ENCODE data around the gene DDA1. TPM values are rescaled to one million over a fixed set of nuclear protein-coding genes. Genes with fewer than 3 reads are reported as not detected.

The DDA1 gene
- total and polyA plus RNA-seq, 2 of the 13 experiments (the other 11 are each of a cell fraction or from before 2014, with no cell fraction given), result 24.5 to 26.0 TPM

- no peak for TF ChIP-seq FOXA1 (IDR thresholded peaks at IDR 0.05)
- no peak for TF ChIP-seq FOXA1 (CRISPR knock-in tag; IDR thresholded peaks at IDR 0.05)
- TF ChIP-seq ZNF749 (CRISPR knock-in tag; IDR thresholded peaks at IDR 0.05; ENCODE audit: borderline replicate concordance), result no peak
- no peak for TF ChIP-seq SNAI1 (CRISPR knock-in tag; IDR thresholded peaks at IDR 0.05; ENCODE audit: borderline replicate concordance)
- no peak; the same call in 1 of the 2 replicates for TF ChIP-seq ZNF839 (CRISPR knock-in tag; IDR thresholded peaks at IDR 0.05; ENCODE audit: borderline replicate concordance)
- no peak for TF ChIP-seq ZSCAN22 (CRISPR knock-in tag; IDR thresholded peaks at IDR 0.05)
- no peak for TF ChIP-seq REXO4 (CRISPR knock-in tag; IDR thresholded peaks at IDR 0.05; ENCODE audit: borderline replicate concordance)
- TF ChIP-seq KDM6A (CRISPR knock-in tag; IDR thresholded peaks at IDR 0.05; ENCODE audit: low read depth), result no peak
- no peak for TF ChIP-seq PLRG1 (conservative IDR thresholded peaks at IDR 0.05)
- TF ChIP-seq FLYWCH1 (CRISPR knock-in tag; IDR thresholded peaks at IDR 0.05), result no peak
- no peak; the same call in 1 of the 2 replicates for TF ChIP-seq ZBTB2 (CRISPR knock-in tag; IDR thresholded peaks at IDR 0.05; ENCODE audit: low read depth)
- no peak for TF ChIP-seq ATM (IDR thresholded peaks at IDR 0.05; ENCODE audit: borderline replicate concordance)
- no peak for TF ChIP-seq ZNF556 (CRISPR knock-in tag; IDR thresholded peaks at IDR 0.05; ENCODE audit: borderline replicate concordance)
- TF ChIP-seq ZNF564 (CRISPR knock-in tag; IDR thresholded peaks at IDR 0.05), result no peak
- no peak; the same call in 1 of the 2 replicates for TF ChIP-seq ZNF230 (CRISPR knock-in tag; IDR thresholded peaks at IDR 0.05)
- TF ChIP-seq HOXA3 (CRISPR knock-in tag; IDR thresholded peaks at IDR 0.05), result peak; percentile 11; the same call in 1 of the 2 replicates
- no peak for TF ChIP-seq ZIK1 (CRISPR knock-in tag; IDR thresholded peaks at IDR 0.05; ENCODE audit: borderline replicate concordance, low read depth)
- peak; percentile 89 for TF ChIP-seq RBFOX2 (IDR thresholded peaks at IDR 0.05; ENCODE audit: low read depth, low read length)
- TF ChIP-seq ZNF282 (IDR thresholded peaks at IDR 0.05; ENCODE audit: partially characterized antibody), result no peak
- TF ChIP-seq ZNF841 (CRISPR knock-in tag; IDR thresholded peaks at IDR 0.05; ENCODE audit: borderline replicate concordance), result no peak
- no peak for TF ChIP-seq ZNF441 (CRISPR knock-in tag; IDR thresholded peaks at IDR 0.05; ENCODE audit: borderline replicate concordance)
- TF ChIP-seq FOXA3 (CRISPR knock-in tag; IDR thresholded peaks at IDR 0.05), result no peak
- no peak for TF ChIP-seq ZNF354B (CRISPR knock-in tag; IDR thresholded peaks at IDR 0.05)
- TF ChIP-seq ZFP1 (CRISPR knock-in tag; IDR thresholded peaks at IDR 0.05), result no peak
- no peak for TF ChIP-seq ERF (CRISPR knock-in tag; IDR thresholded peaks at IDR 0.05)
- TF ChIP-seq SMAD3 (CRISPR knock-in tag; IDR thresholded peaks at IDR 0.05), result no peak
- TF ChIP-seq HMG20B (CRISPR knock-in tag; conservative IDR thresholded peaks at IDR 0.05), result no peak
- no peak for TF ChIP-seq HDAC6 (IDR thresholded peaks at IDR 0.05; ENCODE audit: low read depth, low read length)
- 0 out of 2 replicates have a peak, but pooled peaks have one; percentile 14 for TF ChIP-seq KLF12 (CRISPR knock-in tag; IDR thresholded peaks at IDR 0.05; ENCODE audit: borderline replicate concordance)
Observed at GRCh38 chr19:17309198-17309964, at the start of gene DDA1 (continued).
